Middle frontal gyrus (tissue), 1 donor: ENCODE data around the gene OR4A5.
"Not testable (repeated sequence)": the region's sequence is repeated elsewhere in the genome, so short reads cannot be mapped to it uniquely, and the experiment has no call there.

Experiments
- DNase-seq: peaks from one replicate; pipeline ENCODE4 v3.0.0-alpha.2; 2015; ENCODE audit warnings: low spot score; ENCODE audit errors: extremely low spot score

OR4A5 gene

GRCh38 chr11:54706532-54706931, at the start of gene OR4A5:
TSS of gene OR4A5 (plus strand) at chr11:54706832. CDS start at chr11:54706885, 53 bp downstream.
- DNase-seq, result not testable (repeated sequence)

GRCh38 chr11:54720094-54720493, 13.5 kb downstream of the OR4A5 start:
- DNase-seq, result not testable (repeated sequence)
